Activated CD8-positive, alpha-beta T cell treated with anti-CD3 and anti-CD28 coated beads for 36 hours (primary cell): ENCODE measurements around the gene FXYD3. TPM values are rescaled to one million over a fixed set of nuclear protein-coding genes. Genes with fewer than 3 reads are reported as not detected.

Experiments used
- ATAC-seq: fragments of 200-7000 bp; cut with Tn5 transposase; one replicate; pipeline ENCODE4 v1.10.0; 2021; ENCODE audit warnings: mild to moderate bottlenecking, moderate library complexity
- CTCF ChIA-PET: fragments of 350-600 bp; sonication (Branson Sonifier 250); formaldehyde crosslinking; loops from one replicate; lab custom pipeline; 2021; ENCODE audit warnings: antibody characterized with exemption; lab: Charles Lee
- POLR2A ChIA-PET: fragments of 350-600 bp; sonication (Branson Sonifier 250); formaldehyde crosslinking; loops from one replicate; lab custom pipeline; 2021; ENCODE audit warnings: antibody characterized with exemption; lab: Charles Lee
- DNase-seq: peaks from one replicate; pipeline ENCODE4 v3.0.0-alpha.2; 2020
- H3K27ac Mint-ChIP-seq: one replicate; pipeline ENCODE4 v1.8.0; 2021; ENCODE audit warnings: mild to moderate bottlenecking, mixed read lengths
- H3K27me3 Mint-ChIP-seq: one replicate; pipeline ENCODE4 v1.8.0; 2021; ENCODE audit warnings: mixed read lengths
- H3K36me3 Mint-ChIP-seq: one replicate; pipeline ENCODE4 v1.8.0; 2021; ENCODE audit warnings: low read depth, mixed read lengths
- H3K4me1 Mint-ChIP-seq: one replicate; pipeline ENCODE4 v1.8.0; 2021; ENCODE audit warnings: low read depth, mixed read lengths
- H3K4me3 Mint-ChIP-seq: one replicate; pipeline ENCODE4 v1.8.0; 2021; ENCODE audit warnings: mild to moderate bottlenecking, moderate library complexity, mixed read lengths
- H3K9me3 Mint-ChIP-seq: one replicate; pipeline ENCODE4 v1.8.0; 2021; ENCODE audit warnings: mixed read lengths
- CTCF ChIP-seq: fragments of 200-600 bp; IDR thresholded peaks from one replicate; pipeline ENCODE4 v1.8.0; 2022; ENCODE audit warnings: antibody characterized with exemption, mild to moderate bottlenecking
- intact Hi-C: fragments of 100-400 bp; cut with micrococcal nuclease; formaldehyde crosslinking; loops from one replicate; pipeline ENCODE4 v1.10.0; 2022
- total RNA-seq, 2 experiments: library from RNA; stranded (reverse); gene quantifications; one replicate each; pipeline ENCODE4 v1.2.3, GENCODE V29; 2021

Gene FXYD3
- total RNA-seq, 2 experiments from 2014 or later: not detected

GRCh38 chr19:35170359-35171061 lies 54.9 kb downstream of the FXYD3 start:
- H3K36me3 Mint-ChIP-seq: peaks cover 65% of the 10 kb centered on the region
- no peaks in the 10 kb centered on the region for H3K27me3 Mint-ChIP-seq
- peaks cover 40% of the 10 kb centered on the region for H3K4me1 Mint-ChIP-seq
- peak overlapping the region; percentile 61 for H3K27ac Mint-ChIP-seq
- no peak for DNase-seq
- no peak for ATAC-seq
- H3K9me3 Mint-ChIP-seq: peaks cover 13% of the 10 kb centered on the region
- ChIA-PET CTCF (interaction anchor here (1.8 kb wide), 1 partner anchor 16 kb away, joined by 4 read pairs; the partner anchor contains the start of gene FXYD5), POLR2A (interaction anchor here (1.0 to 1.7 kb wide), 4 partner anchors 9 to 100 kb away, joined by 3 to 6 read pairs (median 4); partner anchors contain the start of gene FXYD5)
- intact Hi-C loops: no loop called here
- TF ChIP-seq CTCF: no peak
- no peak overlapping the region for H3K4me3 Mint-ChIP-seq

GRCh38 chr19:35171730-35172129 lies 56.1 kb downstream of the FXYD3 start:
- Mint-ChIP-seq H3K27ac (peak overlapping the region; percentile 84), H3K36me3 (peaks cover 52% of the 10 kb centered on the region), H3K4me3 (no peak overlapping the region), H3K9me3 (peaks cover under 1% of the 10 kb centered on the region), H3K27me3 (no peaks in the 10 kb centered on the region), H3K4me1 (peaks cover 33% of the 10 kb centered on the region)
- intact Hi-C loops: no loop called here
- ChIA-PET CTCF (interaction anchor here (0.7 to 1.8 kb wide), 3 partner anchors 12 to 105 kb away, joined by 3 to 4 read pairs (median 3); partner anchors contain the start of gene FXYD5), POLR2A (interaction anchor here (0.6 to 2.7 kb wide), 5 partner anchors 10 to 92 kb away, joined by 3 to 17 read pairs (median 6); no protein-coding TSS in a partner anchor)
- TF ChIP-seq CTCF: no peak
- DNase-seq (no peak), ATAC-seq (peak; percentile 53)

Other genes starting within 250 kb of the FXYD3 start
- gene ZNF30, start 188.9 kb upstream of the FXYD3 start, total RNA-seq: 1 to 10 TPM; 4.2 to 4.4 TPM
- gene ZNF792, start 151.6 kb upstream of the FXYD3 start, total RNA-seq: 1 to 10 TPM; 5.1 to 5.6 TPM
- gene GRAMD1A, start 115.5 kb upstream of the FXYD3 start, total RNA-seq: 100 to 1,000 TPM; 128 to 134 TPM
- gene SCN1B, start 85.4 kb upstream of the FXYD3 start, total RNA-seq: under 1 TPM; 0.63 to 0.90 TPM
- gene HPN, start 74.1 kb upstream of the FXYD3 start, total RNA-seq: under 1 TPM in 1 of 2 experiments, not detected in 1; 0.11 TPM
- under 1 TPM; 0.25 to 0.27 TPM for gene LGI4, start 19.2 kb downstream of the FXYD3 start, total RNA-seq
- gene FXYD1, start 23.0 kb downstream of the FXYD3 start, total RNA-seq: 1 to 10 TPM in 1 of 2 experiments, not detected in 1; 1.9 TPM
- under 1 TPM in 1 of 2 experiments, not detected in 1; 0.38 TPM for gene FXYD7, start 27.4 kb downstream of the FXYD3 start, total RNA-seq
- gene FXYD5, start 38.9 kb downstream of the FXYD3 start, total RNA-seq: 100 to 1,000 TPM; 225 to 241 TPM
- not detected for gene FAM187B, start 112.9 kb downstream of the FXYD3 start, total RNA-seq
- 10 to 100 TPM; 20.0 to 20.6 TPM for gene LSR, start 133.2 kb downstream of the FXYD3 start, total RNA-seq
- 100 to 1,000 TPM; 111 to 115 TPM for gene USF2, start 153.1 kb downstream of the FXYD3 start, total RNA-seq
- under 1 TPM in 1 of 2 experiments, not detected in 1; 0.32 TPM for gene HAMP, start 166.7 kb downstream of the FXYD3 start, total RNA-seq
- under 1 TPM; 0.20 to 0.31 TPM for gene MAG, start 176.3 kb downstream of the FXYD3 start, total RNA-seq
- gene CD22, start 213.4 kb downstream of the FXYD3 start, total RNA-seq: 1 to 10 TPM; 2.3 to 2.8 TPM
- gene FFAR1, start 232.1 kb downstream of the FXYD3 start, total RNA-seq: not detected
- 1 to 10 TPM; 1.1 to 1.2 TPM for gene FFAR3, start 242.6 kb downstream of the FXYD3 start, total RNA-seq